Cardiac septum (tissue), 1 donor: Measurements from ENCODE around the gene SLC44A4. TPM values are rescaled to one million over a fixed set of nuclear protein-coding genes. Genes with fewer than 3 reads are reported as not detected.
"Not testable (repeated sequence)": the region's sequence is repeated elsewhere in the genome, so short reads cannot be mapped to it uniquely, and the experiment has no call there.

Experiments used
- DNase-seq: peaks from one replicate; pipeline ENCODE4 v3.0.0-alpha.2; 2020; ENCODE audit warnings: low spot score
- intact Hi-C: fragments of 100-400 bp; cut with DNase I; formaldehyde crosslinking; loops from one replicate; pipeline ENCODE4 v1.14.0; 2022
- long read RNA-seq: library from polyadenylated mRNA; unstranded; transcript quantifications from one replicate; pipeline ENCODE4 v2.0.0, GENCODE V29; 2021
- total RNA-seq: library from RNA; stranded (reverse); fragmentation: NEBNext Ultra II Directional; extraction: Animal tissue kit (Norgen Biotek cat#: 25700); gene quantifications from one replicate; pipeline ENCODE4 v1.2.1, GENCODE V29; 2021
- donor health status: DM: no; HTN: no; CAD: no.

SLC44A4 gene
- not detected for total RNA-seq
- long read RNA-seq: 0 reads

DNA sequence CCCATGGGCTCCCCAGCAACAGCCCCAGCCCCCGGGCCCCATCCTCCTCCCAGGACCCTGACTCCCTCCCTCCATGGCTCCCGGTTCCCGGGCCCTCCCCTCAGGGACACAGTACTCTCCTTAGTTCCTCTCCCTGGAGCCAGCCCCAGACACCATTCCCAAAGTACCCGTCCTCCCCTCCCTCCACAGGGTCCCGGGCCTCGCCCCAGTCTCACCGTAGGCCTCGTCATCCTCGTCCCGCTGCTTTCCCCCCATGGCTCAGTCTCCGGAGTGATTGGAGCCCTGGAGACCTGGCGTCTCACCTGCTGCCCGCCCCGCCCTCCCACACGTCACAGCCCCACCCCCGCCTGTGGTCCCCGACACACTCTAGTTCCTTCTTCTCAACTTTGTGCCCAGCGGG lies at the start of gene SLC44A4:
SLC44A4 (minus strand) TSS at position 272 of the 400 bp plus-strand sequence; CDS start at position 255, 17 bp downstream.
- no peak for DNase-seq
- intact Hi-C loops: no loop called here

DNA sequence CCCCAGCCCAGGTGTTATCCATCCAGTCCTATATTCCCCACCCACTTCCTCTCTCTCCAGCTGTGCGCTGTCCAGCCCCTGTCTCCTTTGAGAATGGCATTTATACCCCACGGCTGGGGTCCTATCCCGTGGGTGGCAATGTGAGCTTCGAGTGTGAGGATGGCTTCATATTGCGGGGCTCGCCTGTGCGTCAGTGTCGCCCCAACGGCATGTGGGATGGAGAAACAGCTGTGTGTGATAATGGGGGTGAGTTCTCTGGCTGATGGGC lies 49.8 kb upstream of the SLC44A4 start:
- intact Hi-C loops: no loop called here
- no peak for DNase-seq

GRCh38 chr6:31927863-31928671 lies 49.3 kb upstream of the SLC44A4 start:
- DNase-seq: no peak
- intact Hi-C loops: no loop called here

DNA sequence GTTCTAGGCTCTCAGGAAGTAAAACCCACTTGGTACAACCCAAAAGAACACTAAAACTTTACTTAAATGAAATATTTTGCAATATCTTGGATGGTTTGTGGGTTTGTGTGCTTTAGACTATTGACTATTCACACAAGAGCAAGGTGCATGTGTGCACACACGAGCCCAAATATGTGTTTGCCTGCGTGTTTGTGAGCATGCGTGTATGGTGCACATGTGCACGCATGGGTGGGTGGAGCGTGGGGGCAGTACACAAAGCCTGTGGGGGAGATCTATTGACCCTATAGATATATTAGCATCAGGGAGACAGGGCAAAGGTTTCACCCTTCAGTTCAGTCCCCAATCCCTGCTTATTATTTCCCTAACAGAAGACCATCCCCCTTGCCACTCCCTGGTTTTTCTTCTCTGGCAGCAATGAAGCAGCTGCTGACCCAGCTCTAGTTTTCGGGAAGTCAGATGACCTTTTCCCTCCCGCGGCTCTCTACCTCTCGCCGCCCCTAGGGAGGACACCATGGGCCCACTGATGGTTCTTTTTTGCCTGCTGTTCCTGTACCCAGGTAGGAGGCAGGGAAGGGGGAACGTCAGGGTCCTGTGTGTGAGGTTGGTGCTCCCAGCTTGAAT lies 48.6 kb upstream of the SLC44A4 start, which contains the start of gene C2:
C2 (plus strand) TSS at position 476 of the 621 bp plus-strand sequence; CDS start at position 512, 36 bp downstream.
- no peak for DNase-seq

DNA sequence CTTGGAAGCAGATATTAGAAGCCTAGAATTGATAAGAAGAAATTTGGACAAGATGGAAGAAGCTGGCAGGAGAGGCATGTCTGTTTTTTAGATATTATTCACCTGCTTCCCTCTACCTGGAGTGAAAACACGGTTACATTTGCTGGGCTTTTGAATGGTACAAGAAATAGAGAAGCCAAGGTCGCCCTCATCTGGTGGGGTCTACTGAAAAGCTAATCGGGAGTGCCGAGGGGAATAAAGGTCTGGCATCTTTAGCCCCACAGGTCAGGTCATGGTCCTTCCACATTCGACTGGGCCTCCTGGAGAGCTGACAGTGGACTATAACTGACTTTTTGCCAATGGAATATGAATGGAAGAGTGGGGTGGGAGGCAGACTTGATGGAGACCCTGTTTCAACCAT lies 44.1 kb upstream of the SLC44A4 start:
- DNase-seq: no peak
- intact Hi-C loops: no loop called here

More for the DNA sequence above, 48.6 kb upstream of the SLC44A4 start, which contains the start of gene C2:
- intact Hi-C loops: no loop called here

GRCh38 chr6:31920811-31921210 lies 42.0 kb upstream of the SLC44A4 start:
- intact Hi-C loops: no loop called here
- DNase-seq: no peak

- no peak for DNase-seq
- intact Hi-C loops: no loop called here
Measured at GRCh38 chr6:31919624-31920303, 41.0 kb upstream of the SLC44A4 start.

GRCh38 chr6:31918069-31918720 lies 39.4 kb upstream of the SLC44A4 start:
- intact Hi-C loops: no loop called here

GRCh38 chr6:31915756-31916155 lies 37.0 kb upstream of the SLC44A4 start:
- DNase-seq: no peak
- intact Hi-C loops: no loop called here

More at GRCh38 chr6:31918069-31918720, 39.4 kb upstream of the SLC44A4 start:
- DNase-seq: no peak

DNA sequence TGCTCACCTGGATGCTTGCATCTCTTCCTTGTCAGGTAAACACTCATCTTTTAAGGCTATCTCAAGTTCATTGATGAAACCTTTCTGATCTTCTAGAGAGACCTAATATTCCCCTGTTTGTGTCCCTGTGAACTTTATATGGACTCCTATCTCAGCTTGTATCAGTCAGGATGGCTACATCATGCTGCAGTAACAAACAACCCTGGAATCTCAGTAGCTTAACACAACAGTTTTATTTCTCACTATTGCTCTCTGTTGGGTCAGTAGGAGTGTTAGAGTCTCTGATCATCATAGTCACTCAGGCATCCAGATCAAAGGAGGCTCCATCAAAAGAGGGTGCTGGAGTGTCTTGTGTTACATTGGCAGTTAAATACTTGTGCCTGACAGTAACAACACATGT lies 36.6 kb upstream of the SLC44A4 start:
- DNase-seq: no peak
- intact Hi-C loops: no loop called here

GRCh38 chr6:31911826-31912585 lies 33.2 kb upstream of the SLC44A4 start:
- intact Hi-C loops: no loop called here
- no peak for DNase-seq

- intact Hi-C loops, DNase-seq: not testable (repeated sequence)
Measured at GRCh38 chr6:31909298-31909697, 30.5 kb upstream of the SLC44A4 start.

DNA sequence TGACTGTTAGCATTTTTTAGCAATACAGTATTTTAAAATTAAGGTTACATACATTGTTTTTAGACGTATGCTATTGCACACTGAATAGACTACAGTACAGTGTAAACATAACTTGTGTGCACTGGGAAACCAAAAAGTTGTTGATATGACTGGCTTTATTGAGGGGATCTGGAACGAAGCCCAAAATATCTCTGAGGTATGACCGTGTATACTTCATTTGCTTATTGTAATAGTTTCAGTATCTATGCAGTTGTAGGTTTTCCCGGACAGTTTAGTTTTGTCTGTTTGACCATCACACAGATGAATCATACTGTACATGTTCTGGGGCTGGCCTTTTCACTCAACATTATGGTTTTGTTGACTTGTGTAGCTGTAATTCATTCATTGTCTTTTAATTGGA lies 30.0 kb upstream of the SLC44A4 start:
- no peak for DNase-seq
- intact Hi-C loops: no loop called here

GRCh38 chr6:31908255-31908654 lies 29.5 kb upstream of the SLC44A4 start:
- intact Hi-C loops, DNase-seq: not testable (repeated sequence)

DNA sequence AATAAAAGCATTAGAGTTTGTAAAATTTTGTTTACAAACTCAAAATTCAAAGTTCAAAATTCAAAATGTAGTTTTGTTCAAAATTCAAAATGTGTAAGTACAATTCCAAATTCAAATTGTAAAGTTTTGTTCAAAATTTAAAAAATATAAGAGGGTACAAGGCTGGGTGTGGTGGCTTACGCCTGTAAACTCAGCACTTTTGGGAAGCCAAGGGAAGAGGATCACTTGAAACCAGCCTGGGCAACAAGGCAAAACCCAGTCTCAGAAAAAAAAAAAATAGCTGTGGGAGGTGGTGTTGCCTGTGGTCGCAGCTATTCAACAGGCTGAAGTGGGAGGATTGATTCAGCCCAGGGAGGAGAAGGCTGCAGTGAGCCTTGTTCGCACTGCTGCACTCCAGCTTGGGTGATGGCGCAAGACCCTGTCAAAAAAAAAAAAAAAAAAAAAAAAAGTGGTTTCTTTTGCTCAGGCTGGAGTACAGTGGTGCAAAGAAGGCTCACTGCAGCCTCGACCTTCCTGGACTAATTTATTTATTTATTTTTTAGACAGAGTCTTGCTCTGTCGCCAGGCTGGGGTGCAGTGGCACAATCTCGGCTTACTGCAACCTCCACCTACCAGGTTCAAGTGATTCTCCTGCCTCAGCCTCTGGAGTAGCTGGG lies 28.5 kb upstream of the SLC44A4 start:
- intact Hi-C loops: no loop called here
- DNase-seq: no peak

- intact Hi-C loops, DNase-seq: not testable (repeated sequence)
Measured at GRCh38 chr6:31906727-31907126, 27.9 kb upstream of the SLC44A4 start.

DNA sequence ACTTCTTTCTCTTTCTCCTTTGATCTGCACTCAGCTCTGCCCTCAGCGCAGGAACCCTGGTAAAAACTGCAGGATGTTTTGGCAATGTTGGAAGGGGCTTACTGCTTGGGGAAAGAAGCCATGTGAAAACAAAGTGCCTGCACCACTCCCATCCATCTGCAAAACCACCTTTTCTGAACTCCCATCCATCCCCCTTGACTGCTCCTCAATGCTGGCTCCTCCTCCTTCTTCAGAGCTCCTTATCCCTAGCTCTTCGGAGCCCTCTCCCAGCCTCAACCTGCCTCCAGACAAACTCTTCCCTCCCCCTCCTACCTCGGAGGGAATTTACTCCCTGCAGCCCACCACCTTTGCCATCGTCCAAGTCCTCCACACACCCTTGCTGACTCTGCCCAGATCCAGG lies 27.3 kb upstream of the SLC44A4 start:
- DNase-seq: no peak
- intact Hi-C loops: no loop called here

GRCh38 chr6:31905041-31905440 lies 26.2 kb upstream of the SLC44A4 start:
- DNase-seq: no peak
- intact Hi-C loops: no loop called here

- intact Hi-C loops: loop anchor here (5.0 kb wide), 1 partner anchor 48 kb away; no protein-coding TSS in a partner anchor
- DNase-seq: no peak
Measured at GRCh38 chr6:31903957-31904356, 25.2 kb upstream of the SLC44A4 start.
